HG03575 (cell line): Measurements from ENCODE around the gene L3MBTL4.

Experiments
- ATAC-seq: cut with Tn5 transposase; IDR thresholded peaks from one replicate; pipeline ENCODE4 v1.9.1; 2021; ENCODE audit not compliant: unreplicated experiment, insufficient number of reproducible peaks, low FRiP score; ENCODE audit errors: extremely low read depth

Gene L3MBTL4

DNA sequence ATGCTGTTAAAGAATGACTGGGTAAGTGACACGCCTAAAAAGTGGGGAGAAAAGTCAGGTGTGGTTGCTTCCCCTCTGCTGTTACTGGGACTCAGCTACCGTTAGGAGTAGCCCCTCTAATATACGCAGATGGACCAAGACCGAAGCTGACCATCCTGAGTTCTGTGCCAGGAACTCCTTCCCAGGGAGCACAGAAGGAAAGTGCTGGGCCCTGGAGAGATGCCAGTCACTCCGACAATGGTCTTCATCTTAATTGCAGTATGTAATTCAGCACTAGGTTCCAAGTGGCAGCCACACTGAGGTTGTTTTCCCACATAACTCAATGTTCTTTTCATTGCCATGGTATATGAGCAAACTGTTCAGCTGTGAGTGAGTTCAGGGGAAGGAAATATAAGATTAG lies 499.8 kb downstream of the L3MBTL4 start:
- ATAC-seq, result no peak

- no peak for ATAC-seq
Observed at GRCh38 chr18:5914016-5914415, 500.7 kb downstream of the L3MBTL4 start.

GRCh38 chr18:5912566-5912965 lies 502.1 kb downstream of the L3MBTL4 start:
- ATAC-seq, result no peak

DNA sequence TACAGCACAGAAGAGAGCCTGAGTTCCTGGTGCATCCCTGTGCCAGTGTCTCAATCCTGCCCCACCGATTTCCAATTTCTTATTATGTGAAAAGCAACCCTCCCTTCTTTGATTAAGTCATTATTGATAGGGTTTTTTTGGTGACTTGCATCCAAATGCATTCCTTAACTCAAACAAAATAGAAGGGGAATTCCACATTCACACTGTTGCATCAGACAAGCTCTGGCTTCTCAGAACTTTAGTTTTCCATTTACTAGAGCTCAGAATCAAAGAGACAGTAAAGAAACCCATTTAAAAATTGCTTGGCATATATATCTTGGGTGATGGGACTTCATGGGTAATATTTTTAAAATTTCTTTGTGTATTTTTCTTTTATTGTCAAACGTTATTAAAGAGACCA lies 505.6 kb downstream of the L3MBTL4 start:
- no peak for ATAC-seq
